Right ventricle myocardium inferior (tissue), 1 donor: ENCODE data around the gene NTN3. TPM values are rescaled to one million over a fixed set of nuclear protein-coding genes. Genes with fewer than 3 reads are reported as not detected.
"Not testable (repeated sequence)": the region's sequence is repeated elsewhere in the genome, so short reads cannot be mapped to it uniquely, and the experiment has no call there.

Experiments used
- ATAC-seq: fragments of 200-7000 bp; cut with Tn5 transposase; one replicate; pipeline ENCODE4 v1.9.1; 2020; ENCODE audit warnings: mild to moderate bottlenecking, moderate library complexity
- DNase-seq: peaks from one replicate; pipeline ENCODE4 v3.0.0; 2021; ENCODE audit errors: missing footprints
- intact Hi-C: fragments of 100-400 bp; cut with DNase I; formaldehyde crosslinking; loops from one replicate; pipeline ENCODE4 v1.11.0; 2022
- long read RNA-seq: library from polyadenylated mRNA; unstranded; transcript quantifications from one replicate; pipeline ENCODE4 v2.0.0, GENCODE V29; 2021
- total RNA-seq: library from RNA; stranded (reverse); fragmentation: NEBNext Ultra II Directional; extraction: Animal tissue kit (Norgen Biotek cat#: 25700); gene quantifications from one replicate; pipeline ENCODE4 v1.2.1, GENCODE V29; 2021
- donor health status: DM: no; HTN: yes; CAD: no; lungs with severe emphysema.

Gene NTN3
- total RNA-seq: 0.19 TPM
- long read RNA-seq: 0 reads

GRCh38 chr16:2471016-2471652 is at the start of gene NTN3:
NTN3 (plus strand) TSS chr16:2471297; CDS start chr16:2471702, 405 bp downstream.
- intact Hi-C loops: no loop called here
- ATAC-seq: no peak

DNA sequence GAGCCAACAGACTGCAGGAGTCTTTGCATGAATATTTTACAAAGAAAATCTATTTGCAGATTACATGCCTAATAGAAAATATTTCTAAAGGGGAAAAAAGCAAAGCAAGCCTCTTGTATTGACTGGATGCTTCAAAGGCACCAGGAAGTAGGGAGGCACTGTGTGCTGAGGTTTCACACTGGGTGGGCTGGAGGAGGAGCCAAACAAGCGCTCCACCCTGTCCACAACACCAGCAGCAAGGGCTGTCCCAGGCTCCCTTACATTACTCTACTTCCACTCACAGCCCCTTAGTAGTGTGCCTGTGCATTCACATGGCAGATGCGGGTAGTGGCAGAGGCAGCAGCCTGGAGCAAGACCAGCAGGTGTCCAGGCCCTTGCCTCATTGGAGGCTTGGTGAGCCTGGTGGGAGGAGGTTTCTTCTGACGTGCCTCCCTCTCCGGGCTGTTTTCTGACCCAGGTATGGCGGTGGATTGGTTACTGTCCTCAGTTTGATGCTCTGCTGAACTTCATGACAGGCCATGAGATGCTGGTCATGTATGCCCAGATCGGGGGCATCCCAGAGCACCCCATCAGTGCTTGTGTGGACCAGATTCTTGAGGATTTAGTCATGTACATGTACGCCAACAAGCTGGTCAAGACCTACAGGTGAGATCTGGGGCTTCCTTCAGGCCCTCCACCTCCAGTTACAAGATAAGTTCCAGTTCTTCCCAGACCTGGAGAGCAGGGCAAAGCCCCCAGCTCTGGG is 48.8 kb upstream of the NTN3 start:
- intact Hi-C loops: loop anchor here (2.0 kb wide), 1 partner anchor 81 kb away; the partner anchor contains the start of gene ABCA3
- ATAC-seq (no peak), DNase-seq (no peak)

More at GRCh38 chr16:2471016-2471652, at the start of gene NTN3:
- no peak for DNase-seq

GRCh38 chr16:2424061-2425007 is 46.8 kb upstream of the NTN3 start:
- intact Hi-C loops: loop anchor here (5.0 kb wide), 1 partner anchor 78 kb away; no protein-coding TSS in a partner anchor

DNA sequence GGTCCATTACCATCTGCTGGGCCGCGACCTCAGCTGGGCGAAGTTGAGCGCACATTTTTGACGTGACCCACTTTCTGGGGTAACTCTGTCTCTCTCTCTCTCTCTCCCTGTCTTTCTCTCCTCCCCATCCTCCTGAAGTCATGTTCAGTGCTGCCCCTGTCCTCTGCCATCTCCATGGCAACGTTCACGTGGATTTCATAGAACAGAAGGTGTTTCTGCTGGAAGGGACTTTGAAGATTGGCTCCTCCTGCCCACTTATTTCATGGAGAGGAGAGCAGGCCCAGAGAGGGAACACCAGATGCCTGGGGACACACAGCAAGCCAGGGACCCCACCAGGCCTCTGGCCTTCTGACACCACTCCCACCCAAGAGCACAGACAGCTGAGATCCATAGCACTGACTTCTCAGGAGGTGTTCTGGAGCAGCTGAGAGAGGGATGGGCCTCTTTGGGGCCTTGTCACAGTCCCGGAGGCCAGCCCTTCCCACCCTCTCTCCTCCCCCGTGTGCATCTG is 46.0 kb upstream of the NTN3 start:
- no peak for ATAC-seq
- no peak for DNase-seq
- intact Hi-C loops: loop anchor here (5.0 kb wide), 1 partner anchor 77 kb away; no protein-coding TSS in a partner anchor

More at GRCh38 chr16:2424061-2425007, 46.8 kb upstream of the NTN3 start:
- DNase-seq (no peak), ATAC-seq (no peak)

GRCh38 chr16:2425825-2426430 is 45.2 kb upstream of the NTN3 start:
- ATAC-seq (no peak), DNase-seq (no peak)
- intact Hi-C loops: loop anchor here (5.0 kb wide), 1 partner anchor 76 kb away; no protein-coding TSS in a partner anchor

DNA sequence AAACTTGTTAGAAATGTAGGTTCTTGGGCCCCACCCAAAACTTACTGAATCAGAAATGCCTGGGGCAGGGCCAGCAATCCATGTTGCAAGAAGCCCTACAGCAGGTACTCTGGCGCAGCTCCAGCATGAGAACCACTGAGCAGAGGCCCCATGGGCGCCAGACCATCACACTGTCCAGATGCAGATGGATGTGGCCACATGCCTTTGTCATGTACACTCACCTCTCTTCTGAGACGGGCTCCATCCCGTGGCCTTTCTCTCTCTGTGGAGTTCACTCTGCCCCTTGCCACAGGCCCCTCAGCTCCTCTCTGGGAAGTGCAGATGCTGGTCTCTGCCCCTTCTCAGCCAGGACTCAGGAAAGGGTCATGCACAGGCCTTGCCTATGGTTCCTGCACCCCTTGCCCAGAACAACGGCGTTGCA is 44.1 kb upstream of the NTN3 start:
- intact Hi-C loops: loop anchor here (5.0 kb wide), 1 partner anchor 75 kb away; no protein-coding TSS in a partner anchor
- DNase-seq: no peak
- no peak for ATAC-seq

DNA sequence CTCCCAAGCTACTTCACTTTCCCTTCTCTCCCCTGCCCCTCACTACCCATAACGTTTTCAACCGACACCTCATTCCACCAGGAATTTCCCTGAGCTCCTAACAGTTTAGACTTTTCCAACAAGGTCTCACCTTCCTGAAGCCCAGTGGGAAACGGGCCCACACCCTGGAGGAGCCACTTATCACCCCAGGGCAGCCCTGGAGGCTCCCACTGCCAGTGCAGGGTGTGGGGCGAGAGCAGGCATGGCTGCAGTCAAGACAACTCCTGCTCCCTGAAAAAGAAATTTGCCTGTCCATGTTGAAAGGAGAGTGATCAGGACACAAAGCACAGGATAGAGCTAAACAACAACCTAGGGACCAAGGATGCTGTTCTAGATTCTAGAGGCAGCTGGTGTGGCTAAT is 43.6 kb upstream of the NTN3 start:
- ATAC-seq (no peak), DNase-seq (no peak)
- intact Hi-C loops: loop anchor here (5.0 kb wide), 1 partner anchor 75 kb away; no protein-coding TSS in a partner anchor

DNA sequence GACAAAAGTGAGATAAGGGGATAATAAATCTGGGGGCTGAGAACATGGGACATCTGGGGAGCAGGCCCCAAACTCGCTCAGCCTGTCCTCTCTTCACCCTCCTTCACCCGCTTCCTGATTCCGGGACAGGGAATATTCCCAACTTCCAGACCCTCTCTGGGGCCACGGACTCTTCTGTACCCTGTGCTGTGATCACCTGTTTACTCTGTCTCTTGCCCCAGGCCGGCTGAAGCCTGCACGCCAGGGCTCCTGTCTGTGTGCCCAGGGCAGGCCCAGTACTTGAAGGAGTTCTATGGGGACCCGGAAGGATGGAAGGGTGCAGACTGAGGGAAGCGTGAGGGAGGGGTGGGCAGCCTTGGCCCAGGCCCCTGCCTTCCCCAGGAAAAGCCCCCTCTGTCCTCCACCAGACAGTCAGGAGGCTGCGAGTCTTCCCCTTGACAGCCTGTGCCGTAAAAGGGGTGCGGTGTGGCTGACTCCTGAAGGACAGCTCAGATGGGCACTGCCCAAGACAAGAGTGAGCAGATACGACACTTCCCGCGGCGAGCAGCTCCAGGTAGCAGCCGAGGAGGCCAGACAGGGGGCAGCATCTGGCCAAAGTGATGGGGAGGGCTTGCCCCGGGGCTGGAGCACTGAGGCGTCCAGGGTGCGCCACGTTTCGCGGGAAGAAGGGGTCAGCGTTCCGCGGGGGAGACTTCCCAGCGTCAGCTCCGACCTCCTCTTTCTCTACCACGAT is 42.9 kb upstream of the NTN3 start:
- ATAC-seq: peak; percentile 18
- intact Hi-C loops: loop anchor here (5.0 kb wide), 1 partner anchor 74 kb away; no protein-coding TSS in a partner anchor
- no peak for DNase-seq

- intact Hi-C loops: loop anchor here (5.0 kb wide), 1 partner anchor 74 kb away; no protein-coding TSS in a partner anchor
- DNase-seq (no peak), ATAC-seq (peak; percentile 37)
Measured at GRCh38 chr16:2428784-2429033, 42.4 kb upstream of the NTN3 start.

GRCh38 chr16:2429034-2429770 is 41.9 kb upstream of the NTN3 start, which contains the start of gene CCNF:
CCNF (plus strand) TSS chr16:2429447; CDS start chr16:2429482, 35 bp downstream.
- peak; percentile 99 for ATAC-seq
- intact Hi-C loops: loop anchor here (5.0 kb wide), 1 partner anchor 73 kb away; no protein-coding TSS in a partner anchor
- DNase-seq: peak; percentile 99

DNA sequence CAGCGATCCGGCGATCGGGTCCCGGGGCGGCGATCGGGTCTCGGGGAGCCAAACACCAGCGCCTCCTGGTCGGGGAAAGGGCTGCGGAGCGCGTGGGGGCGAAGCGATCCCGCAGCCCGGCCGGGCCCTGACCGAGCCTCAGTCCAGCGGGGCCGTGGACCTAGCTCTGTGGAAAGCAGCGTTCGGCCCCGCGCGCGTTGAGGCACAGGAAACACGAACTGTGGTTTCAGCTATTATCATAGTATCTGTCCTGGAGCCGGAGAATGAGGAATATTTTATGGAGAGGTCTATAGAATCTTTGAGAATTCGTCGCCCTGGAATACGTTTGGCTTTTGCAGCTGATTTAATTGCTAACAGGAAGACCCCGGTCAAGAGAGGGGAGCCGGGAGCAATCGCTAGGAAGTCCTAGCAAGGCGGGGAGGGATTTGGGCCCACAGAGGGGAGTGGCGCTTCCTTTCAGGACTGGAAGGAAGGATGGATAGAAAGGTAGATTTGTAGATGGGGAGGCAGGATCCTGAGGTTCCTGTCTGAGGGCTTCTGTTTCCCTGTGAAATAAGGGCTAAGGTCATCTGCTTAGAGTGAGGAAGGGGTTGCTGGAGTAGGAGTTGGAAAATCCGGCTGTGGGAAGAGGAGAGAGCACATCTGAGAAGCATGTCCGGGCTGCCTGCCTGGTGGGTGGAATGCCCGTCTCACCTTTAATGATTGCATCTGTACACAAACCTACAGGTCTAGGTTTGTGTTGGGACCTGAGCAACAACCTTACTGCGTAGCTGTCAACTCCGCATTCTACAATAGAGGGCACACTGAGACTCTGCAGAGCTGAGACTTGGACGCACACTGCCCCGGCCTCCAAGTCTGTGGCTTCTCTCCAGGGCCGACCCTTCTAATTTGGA is 41.1 kb upstream of the NTN3 start:
- DNase-seq: no peak
- intact Hi-C loops: loop anchor here (5.0 kb wide), 1 partner anchor 72 kb away; no protein-coding TSS in a partner anchor
- no peak for ATAC-seq

GRCh38 chr16:2432286-2432685 is 38.8 kb upstream of the NTN3 start:
- ATAC-seq: no peak
- intact Hi-C loops: no loop called here
- DNase-seq: no peak

DNA sequence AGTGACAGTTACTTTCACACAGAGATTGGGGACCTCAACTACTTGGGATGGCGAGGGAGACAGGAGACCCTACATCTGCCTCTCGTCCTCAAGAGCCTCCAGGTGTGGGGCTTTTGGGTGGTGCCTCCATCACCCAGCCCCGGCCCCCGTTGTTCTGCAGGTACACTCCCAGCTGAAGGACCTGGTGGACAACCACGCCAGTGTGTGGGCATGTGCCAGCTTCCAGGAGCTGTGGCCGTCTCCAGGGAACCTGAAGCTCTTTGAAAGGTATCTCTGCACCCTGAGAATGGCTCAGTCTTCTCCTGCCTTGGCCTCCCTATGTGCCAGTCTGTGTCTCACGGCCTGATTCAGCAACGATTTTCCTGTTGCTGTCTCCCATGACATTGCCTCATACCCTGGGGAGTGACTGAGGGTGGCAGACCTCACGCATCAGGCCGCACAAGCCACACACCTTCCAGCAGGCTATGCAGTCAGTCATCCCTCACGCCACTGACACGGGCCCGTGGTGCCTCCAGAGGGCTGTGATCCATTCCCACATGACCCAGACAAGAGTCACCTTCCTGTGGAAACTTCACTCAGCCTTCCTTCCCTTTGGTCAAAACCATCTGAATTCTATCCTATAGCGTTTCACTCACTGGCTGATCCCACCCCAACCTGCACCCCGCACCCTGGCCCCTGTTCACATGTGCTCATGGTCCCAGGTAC is 38.1 kb upstream of the NTN3 start:
- intact Hi-C loops: no loop called here
- no peak for ATAC-seq
- DNase-seq: no peak

DNA sequence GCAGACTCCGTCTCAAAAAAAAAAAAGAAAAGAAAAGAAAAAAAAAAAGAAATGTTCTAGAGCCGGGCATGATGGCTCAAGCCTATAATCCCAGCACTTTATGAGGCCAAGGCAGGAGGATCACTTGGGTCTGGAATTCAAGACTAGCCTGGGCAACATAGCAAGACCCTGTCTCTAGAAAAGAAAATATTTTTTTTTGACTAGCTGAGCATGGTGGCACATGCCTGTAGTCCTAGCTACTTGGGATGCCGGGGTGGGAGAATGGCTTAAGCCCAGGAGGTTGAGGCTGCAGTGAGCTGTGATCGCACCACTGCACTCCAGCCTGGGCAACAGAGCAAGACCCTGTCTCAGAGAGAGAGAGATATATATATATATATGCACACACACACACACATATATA is 35.9 kb upstream of the NTN3 start:
- ATAC-seq, intact Hi-C loops, DNase-seq: not testable (repeated sequence)

- DNase-seq (no peak), ATAC-seq (no peak)
- intact Hi-C loops: no loop called here
Measured at GRCh38 chr16:2436110-2436509, 35.0 kb upstream of the NTN3 start.
